ENCODE data around the gene LTO1. TPM values are rescaled to one million over a fixed set of nuclear protein-coding genes. Genes with fewer than 3 reads are reported as not detected.

The LTO1 gene
- polyA plus RNA-seq, 1 experiment = 13.7 TPM

DNA sequence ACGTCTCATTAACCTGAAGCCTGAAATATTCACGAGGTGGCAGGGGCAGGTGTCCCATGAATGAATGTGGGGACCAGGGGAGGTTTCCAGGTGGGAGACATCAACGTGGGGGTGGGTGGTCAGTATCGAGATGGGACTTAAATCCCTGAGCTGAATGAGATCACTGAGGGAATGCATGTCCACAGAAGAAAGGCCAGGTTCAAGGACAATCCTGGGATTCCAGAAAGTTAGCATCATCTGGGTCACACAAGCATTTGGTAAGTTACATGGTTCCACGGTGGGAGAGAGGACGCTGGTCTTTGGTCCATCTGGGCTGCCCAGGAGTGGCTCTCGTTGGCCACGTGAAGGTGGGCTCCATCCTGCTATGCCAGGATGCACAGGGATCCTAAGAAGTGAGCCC is 56.9 kb downstream of the LTO1 start:
- no peak for TF ChIP-seq CTCF (IDR thresholded peaks at IDR 0.05; ENCODE audit: insufficient read depth, low read depth, low read length)
- Histone ChIP-seq H3K27me3 (ENCODE audit: control insufficient read depth, insufficient read depth, low read length) (no peaks in the 10 kb centered on the region; the same call in 1 of the 2 replicates), H3K36me3 (ENCODE audit: control insufficient read depth, insufficient read depth, low read length) (no peaks in the 10 kb centered on the region), H3K4me3 (ENCODE audit: low read depth, low read length) (no peak overlapping the region)
- no peak for DNase-seq (ENCODE audit: low read depth)
- POLR2A ChIA-PET = no interaction called here
- CTCF ChIA-PET = interaction anchor here (1.0 kb wide), 1 partner anchor 52 kb away, joined by 4 read pairs; no protein-coding TSS in a partner anchor

DNA sequence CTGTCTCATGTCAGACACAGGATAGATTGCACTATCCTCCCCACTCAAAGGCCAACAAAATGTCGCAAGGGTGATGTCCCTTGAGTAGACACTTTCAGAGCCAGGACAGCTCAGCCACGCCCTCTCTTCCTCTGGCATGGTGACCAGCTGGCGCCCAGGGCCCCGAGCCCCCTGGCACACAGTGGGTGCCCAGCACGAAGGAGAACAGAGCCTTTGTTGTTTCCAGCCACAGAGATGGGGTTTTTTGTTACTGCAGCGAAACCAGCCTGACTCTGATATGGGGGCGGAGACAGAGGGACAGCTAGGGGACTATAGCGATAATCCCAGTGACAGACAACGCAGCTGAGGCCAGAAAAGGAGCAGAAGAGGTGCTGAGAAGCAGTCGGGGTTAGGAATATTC is 57.5 kb downstream of the LTO1 start:
- POLR2A ChIA-PET = no interaction called here

DNA sequence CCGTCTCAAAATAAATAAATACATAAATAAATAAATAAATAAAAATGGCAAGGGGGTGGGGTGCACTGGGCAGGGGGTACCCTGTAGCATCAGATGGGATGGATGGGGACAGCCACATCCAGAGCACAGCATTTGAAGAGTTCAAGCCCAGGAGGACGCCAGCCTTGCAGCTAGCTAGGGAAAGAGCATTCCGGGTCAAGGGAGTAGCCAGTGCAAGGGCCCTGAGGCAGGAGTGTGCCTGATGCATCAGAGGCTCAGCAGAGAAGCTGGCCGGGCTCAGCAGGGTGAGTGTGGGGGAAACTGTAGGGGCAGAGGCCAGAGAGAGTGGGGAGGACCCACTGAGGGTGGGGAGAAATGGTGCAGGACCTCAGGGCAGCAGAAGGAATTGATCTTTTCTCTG is 57.9 kb downstream of the LTO1 start:
- no peak for TF ChIP-seq CTCF (IDR thresholded peaks at IDR 0.05; ENCODE audit: insufficient read depth, low read depth, low read length)
- CTCF ChIA-PET = interaction anchor here (1.0 kb wide), 1 partner anchor 53 kb away, joined by 4 read pairs; no protein-coding TSS in a partner anchor
- DNase-seq (ENCODE audit: low read depth) = no peak
- POLR2A ChIA-PET = no interaction called here
- Histone ChIP-seq H3K27me3 (ENCODE audit: control insufficient read depth, insufficient read depth, low read length) (no peaks in the 10 kb centered on the region; the same call in 1 of the 2 replicates), H3K4me3 (ENCODE audit: low read depth, low read length) (no peak overlapping the region), H3K36me3 (ENCODE audit: control insufficient read depth, insufficient read depth, low read length) (no peaks in the 10 kb centered on the region)

More for the DNA sequence above, 57.5 kb downstream of the LTO1 start:
- CTCF ChIA-PET = interaction anchor here (1.0 kb wide), 1 partner anchor 53 kb away, joined by 4 read pairs; no protein-coding TSS in a partner anchor
- no peaks in the 10 kb centered on the region; the same call in 1 of the 2 replicates for H3K27me3 ChIP-seq (ENCODE audit: control insufficient read depth, insufficient read depth, low read length)
- TF ChIP-seq CTCF (IDR thresholded peaks at IDR 0.05; ENCODE audit: insufficient read depth, low read depth, low read length) = no peak
- H3K4me3 ChIP-seq (ENCODE audit: low read depth, low read length) = no peak overlapping the region
- no peak for DNase-seq (ENCODE audit: low read depth)
- no peaks in the 10 kb centered on the region for H3K36me3 ChIP-seq (ENCODE audit: control insufficient read depth, insufficient read depth, low read length)

Other genes starting within 250 kb of the LTO1 start
- not detected in 2 replicates for gene LINC01488, start 193.7 kb downstream of the LTO1 start, polyA plus RNA-seq (2011; rRNA removed)
- gene CCND1, start 34.2 kb downstream of the LTO1 start, polyA plus RNA-seq (2011; rRNA removed) = 186 and 307 TPM in 2 replicates
- not detected in 2 replicates for gene FGF19, start 28.7 kb upstream of the LTO1 start, polyA plus RNA-seq (2011; rRNA removed)
- gene FGF4, start 100.0 kb upstream of the LTO1 start, polyA plus RNA-seq (2011; rRNA removed) = not detected in 2 replicates
- gene FGF3, start 144.1 kb upstream of the LTO1 start, polyA plus RNA-seq (2011; rRNA removed) = not detected in 2 replicates

Measured in BJ (cell line).